ENCODE data around the gene LIPN.

Gene LIPN

GRCh38 chr10:88828310-88828709 is 68.5 kb downstream of the LIPN start:
- DNase-seq (ENCODE audit: low spot score), result no peak

Data from hepatic stellate cell (primary cell).